HG03460 (cell line): ENCODE measurements around the gene PYCARD.

Source experiments
- ATAC-seq: cut with Tn5 transposase; IDR thresholded peaks from one replicate; pipeline ENCODE4 v1.9.1; 2021; ENCODE audit not compliant: unreplicated experiment

PYCARD gene

DNA sequence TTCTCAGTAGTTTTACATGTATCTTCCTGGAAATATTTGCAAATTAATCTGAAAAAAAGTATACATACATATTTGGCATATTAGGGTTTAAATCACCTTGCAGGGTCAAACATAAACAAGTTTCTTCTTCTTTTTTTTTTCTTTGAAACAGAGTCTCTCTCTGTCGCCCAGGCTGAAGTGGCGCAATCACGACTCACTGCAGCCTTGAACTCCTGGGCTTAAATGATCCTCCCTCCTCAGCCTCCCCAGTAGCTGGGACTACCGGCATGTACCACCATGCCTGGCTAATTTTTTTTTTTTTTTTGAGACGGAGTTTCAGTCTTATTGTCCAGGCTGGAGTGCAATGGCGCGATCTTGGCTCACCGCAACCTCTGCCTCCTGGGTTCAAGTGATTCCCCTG lies 35.2 kb downstream of the PYCARD start:
- ATAC-seq = no peak

DNA sequence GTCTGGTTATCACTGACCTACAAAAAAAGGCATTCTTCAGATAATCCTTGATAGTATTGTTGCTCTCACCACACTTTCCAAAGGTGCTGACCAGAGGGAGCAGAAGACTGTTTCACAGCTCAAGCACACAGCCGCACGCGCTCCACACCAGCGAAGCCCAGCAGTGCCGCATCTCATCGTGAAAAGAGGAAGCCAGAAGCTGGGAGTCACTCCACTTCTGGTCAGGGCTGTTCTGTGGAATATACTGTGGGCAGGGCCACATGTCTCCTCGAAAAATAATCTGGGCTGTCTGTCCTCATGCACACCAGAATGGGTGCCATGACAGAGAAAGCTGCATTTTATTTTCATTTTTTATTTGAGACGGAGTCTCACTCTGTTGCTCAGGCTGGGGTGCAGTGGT lies 45.4 kb downstream of the PYCARD start:
- ATAC-seq = no peak
